ENCODE measurements around the gene ZNF581.
A peak's percentile ranks its signal among the peaks of the same experiment; 100 is the strongest.

The ZNF581 gene

DNA sequence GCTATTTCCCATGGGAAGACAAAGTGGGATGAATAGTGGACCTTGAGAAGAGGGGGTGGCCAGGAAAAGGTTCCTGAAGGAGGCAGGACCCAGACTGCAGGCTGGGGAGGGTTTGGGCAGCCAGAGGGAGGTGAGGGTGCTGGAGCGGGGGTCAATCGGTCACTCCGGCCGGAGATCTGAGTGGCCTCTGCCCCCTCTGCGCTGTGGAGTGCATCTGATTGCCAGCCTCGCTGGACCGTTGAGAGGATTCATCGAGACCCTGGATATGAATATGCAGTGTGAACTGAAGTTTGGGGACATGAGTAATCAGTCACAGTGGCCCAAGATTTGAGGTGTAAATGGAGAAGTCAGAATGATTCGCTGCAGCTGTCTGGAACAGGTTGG, 8.1 kb upstream of the ZNF581 start:
- DNase-seq, result no peak

DNA sequence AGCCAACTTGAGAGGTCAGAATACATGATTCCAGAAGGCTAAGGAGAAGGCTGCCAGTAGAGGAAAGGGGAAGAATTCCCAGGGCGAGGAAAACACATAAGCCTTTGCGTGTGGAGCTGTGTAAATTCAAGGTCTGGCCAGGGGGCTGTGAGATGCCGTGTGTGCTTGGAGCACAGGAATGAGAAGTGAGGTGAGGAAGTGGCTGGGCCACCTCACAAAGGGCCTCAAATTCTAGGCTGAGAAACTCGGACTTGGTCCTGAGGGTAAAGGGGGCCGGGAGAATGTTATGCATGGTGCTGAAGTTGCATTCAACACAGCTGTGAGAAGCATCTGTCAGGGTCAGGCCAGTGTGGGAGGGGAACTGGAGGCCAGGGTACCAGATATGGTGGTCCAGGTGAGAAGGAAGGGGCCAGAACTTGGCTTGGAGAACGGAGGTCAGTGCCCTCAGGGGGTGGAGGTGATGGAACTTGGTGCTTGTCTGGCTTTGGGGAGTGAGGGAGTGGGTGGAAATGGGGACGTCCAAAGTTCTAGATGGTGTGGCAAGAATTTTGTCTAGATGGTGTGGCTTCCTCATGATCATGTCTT, 7.5 kb upstream of the ZNF581 start:
- DNase-seq, result no peak

GRCh38 chr19:55636723-55637122, 6.7 kb upstream of the ZNF581 start:
- DNase-seq, result no peak

- no peak for DNase-seq
Measured at GRCh38 chr19:55637534-55637933, 5.9 kb upstream of the ZNF581 start.

GRCh38 chr19:55638864-55639359, 4.5 kb upstream of the ZNF581 start:
- DNase-seq, result peak; percentile 33 to 38

GRCh38 chr19:55640043-55640576, 3.3 kb upstream of the ZNF581 start:
- peak; percentile 82 to 86 for DNase-seq

DNA sequence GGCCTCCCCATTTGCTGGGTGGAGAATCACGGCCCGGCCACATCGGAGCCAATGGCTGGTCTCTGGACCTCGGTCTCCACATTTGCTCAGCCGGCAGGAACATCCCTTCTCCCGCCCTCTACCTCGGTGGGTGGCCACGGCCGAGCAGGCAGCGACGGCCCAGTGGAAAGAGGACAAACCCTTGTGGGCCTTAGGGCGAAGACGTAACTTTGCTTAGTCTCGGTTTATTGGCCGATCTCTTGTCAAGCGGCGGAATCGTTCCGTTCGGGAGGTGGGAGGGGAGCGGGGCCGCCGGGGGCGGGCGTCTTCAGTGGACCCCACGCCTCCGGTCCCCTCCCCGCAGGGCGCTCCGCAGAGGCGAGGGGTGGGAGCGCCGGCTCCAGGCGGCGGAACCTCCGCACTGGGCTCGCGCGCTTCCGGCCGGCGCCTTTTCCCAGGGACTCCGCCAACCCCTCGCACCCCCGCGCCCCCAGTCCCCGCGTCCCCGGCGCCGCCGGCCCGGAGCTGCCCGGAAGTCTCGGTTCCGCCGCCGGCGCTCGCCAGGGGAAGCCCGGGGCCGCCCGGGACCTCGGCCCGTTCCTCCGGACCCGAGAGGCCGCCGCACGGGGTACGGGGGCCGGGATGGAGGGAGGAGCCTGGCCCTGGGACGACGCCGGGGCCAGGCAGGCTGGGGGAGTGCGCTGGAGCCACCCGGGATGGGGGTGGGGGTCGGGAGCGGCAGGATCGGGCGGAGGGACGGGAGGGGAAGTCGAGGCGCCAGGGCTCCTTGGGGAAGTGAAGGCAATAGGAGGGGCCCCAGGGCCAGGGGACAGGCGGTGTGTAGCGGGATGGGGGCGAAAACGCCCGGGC, 2.6 kb upstream of the ZNF581 start, which contains the start of gene ZNF580:
Gene ZNF580 (plus strand): TSS at position 426 of the 849 bp plus-strand sequence. CDS start 1,507 bp downstream, outside the sequence.
- DNase-seq, result peak; percentile 61 to 78

DNA sequence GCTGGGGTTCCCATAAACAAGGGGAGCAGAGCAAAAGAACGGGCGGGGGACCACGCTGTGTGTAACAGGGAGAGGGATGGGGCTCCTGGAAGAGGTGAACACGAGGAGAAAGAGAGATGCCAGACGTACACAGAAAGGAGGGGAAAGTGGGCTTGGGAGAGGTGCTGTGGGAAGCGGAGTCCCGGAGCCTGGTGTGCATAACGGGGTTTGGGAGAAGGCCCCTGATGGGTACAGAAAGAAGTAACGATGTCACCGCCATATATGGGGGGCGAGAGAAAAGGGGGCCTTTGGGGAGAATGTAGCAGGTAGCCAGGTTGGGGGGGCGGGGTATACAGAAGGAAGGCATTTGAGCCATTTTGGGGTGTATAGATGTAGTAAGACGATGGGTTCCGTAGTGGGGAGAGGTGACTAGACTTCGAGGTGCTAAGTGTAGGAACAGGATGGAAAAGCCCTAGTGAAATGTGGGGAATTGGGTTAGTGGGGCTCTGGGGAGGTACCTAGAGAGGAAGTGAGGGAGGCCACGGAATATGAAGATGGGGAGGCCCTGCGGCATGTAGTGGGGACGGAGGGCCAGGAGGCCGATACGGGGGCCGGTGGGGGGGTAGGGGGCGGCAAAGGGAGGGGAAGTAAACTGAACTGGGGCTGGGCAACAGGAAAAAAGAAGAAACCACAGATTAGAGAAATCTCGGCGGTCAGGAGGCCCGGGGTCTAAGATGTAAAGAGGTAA, 1.9 kb upstream of the ZNF581 start:
- DNase-seq, result no peak

DNA sequence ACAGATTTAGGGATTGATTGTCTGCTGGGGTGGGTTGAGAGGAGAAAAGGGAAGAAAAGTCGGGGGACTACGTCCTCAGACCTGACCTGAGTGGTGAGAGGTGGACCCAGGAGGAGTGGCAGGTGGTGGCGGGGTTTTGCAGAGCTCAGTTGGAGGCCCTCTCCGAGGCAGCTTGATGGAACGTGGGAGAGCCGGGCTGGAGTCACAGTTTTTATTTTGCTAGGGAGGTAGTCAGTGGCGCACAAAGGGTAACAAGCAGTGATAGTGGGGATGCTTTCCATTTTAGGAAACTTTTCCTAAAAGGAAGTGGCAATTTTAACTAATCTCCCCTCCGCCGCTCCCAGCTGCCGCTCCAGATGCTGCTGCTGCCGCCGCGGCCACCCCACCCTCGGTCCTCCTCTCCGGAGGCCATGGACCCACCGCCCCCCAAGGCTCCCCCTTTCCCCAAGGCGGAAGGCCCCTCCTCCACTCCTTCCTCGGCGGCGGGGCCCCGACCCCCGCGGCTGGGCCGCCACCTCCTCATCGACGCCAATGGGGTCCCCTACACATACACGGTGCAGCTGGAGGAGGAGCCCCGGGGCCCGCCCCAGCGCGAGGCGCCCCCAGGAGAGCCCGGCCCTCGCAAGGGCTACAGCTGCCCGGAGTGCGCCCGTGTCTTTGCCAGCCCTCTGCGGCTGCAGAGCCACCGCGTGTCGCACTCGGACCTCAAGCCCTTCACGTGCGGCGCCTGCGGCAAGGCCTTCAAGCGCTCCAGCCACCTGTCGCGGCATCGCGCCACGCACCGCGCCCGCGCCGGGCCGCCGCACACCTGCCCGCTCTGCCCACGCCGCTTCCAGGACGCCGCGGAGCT, 1.1 kb upstream of the ZNF581 start:
- no peak for DNase-seq

- no peak for DNase-seq
Measured at GRCh38 chr19:55643887-55644176, 383 bp downstream of the ZNF581 start.

GRCh38 chr19:55644191-55644833, 863 bp downstream of the ZNF581 start:
- DNase-seq, result no peak

DNA sequence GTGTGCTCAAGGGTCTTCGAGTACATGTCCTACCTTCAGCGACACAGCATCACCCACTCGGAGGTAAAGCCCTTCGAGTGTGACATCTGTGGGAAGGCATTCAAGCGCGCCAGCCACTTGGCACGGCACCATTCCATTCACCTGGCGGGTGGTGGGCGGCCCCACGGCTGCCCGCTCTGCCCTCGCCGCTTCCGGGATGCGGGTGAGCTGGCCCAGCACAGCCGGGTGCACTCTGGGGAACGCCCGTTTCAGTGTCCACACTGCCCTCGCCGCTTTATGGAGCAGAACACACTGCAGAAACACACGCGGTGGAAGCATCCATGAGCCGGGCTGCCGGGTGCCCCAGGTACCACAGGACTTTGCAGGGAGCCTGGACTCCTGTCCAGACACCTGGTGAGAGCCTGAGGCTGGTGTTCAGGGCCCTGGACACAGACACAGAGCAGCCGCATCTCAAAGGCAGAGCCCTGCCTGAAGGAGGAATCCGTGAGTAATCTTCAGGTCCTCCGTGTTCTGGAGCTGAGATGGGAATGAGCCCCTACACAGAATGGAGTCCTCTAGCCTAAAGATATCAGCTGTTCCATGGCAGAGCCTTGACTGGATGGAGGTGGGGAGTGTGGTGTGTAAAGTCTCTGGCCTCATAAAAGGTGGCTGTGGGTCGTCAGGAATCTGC, 1.5 kb downstream of the ZNF581 start:
- no peak for DNase-seq

DNA sequence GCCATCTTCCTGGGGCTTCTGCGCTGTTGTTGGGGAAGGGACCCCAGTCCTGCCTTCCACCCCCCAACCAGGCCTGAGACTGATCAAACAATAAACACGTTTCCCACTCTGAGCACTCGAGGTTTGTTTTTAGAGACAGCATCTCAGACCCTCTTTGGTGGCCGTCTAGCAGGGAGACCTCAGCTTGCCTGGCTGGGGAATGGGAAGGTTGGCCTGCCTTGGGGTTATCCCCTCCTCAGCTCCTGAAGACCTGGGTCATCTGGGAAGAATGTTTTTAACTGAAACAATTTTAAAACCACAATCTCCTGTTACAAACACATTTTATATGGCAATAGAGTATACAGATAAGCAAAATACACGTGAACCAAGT, 2.0 kb downstream of the ZNF581 start:
- no peak for DNase-seq

- DNase-seq, result no peak
Measured at GRCh38 chr19:55646889-55647731, 3.7 kb downstream of the ZNF581 start.

GRCh38 chr19:55647732-55648584, 4.5 kb downstream of the ZNF581 start, which contains the start of gene CCDC106:
Gene CCDC106, plus strand, starts transcription at chr19:55648212. Its CDS starts 835 bp downstream, at chr19:55649047.
- peak; percentile 61 to 84 for DNase-seq

DNA sequence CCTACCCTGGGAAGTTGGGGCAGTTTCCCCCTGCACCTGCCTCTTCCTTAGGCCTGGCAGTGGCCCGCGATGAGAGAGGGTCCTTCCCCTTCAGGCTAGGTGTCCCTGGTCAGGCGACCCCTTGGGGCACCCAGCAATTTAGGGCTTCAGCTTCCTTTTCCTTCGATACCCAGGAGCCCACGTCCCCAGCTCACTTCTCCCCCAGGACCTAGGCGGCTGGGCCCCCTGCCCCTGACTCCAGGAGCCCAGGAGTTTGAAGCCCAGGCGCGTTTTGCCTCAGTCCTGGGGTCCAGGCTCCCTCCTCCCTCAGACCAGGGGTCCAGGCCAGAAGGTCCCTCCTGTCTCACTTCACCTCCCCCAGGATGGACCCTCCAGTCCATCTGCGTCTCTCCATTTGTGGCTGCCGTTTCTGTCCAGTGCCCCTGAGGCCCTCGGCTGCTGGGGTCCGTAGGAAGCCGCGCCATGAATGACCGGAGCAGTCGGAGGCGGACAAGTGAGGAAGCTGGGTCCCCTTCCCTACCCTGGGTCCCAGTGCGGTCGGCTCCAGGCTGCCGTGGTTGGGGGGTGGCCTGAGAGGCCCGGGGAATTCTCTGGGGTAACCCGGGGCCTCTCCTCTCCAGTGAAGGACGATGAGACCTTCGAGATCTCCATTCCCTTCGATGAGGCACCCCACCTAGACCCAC, 5.3 kb downstream of the ZNF581 start:
- no peak for DNase-seq

- no peak for DNase-seq
Measured at GRCh38 chr19:55649268-55650125, 6.0 kb downstream of the ZNF581 start.

GRCh38 chr19:55650126-55650557, 6.7 kb downstream of the ZNF581 start:
- DNase-seq, result no peak
